Motor neuron (in vitro differentiated cells): ENCODE results near the gene SMARCD1. TPM values are rescaled to one million over a fixed set of nuclear protein-coding genes. Genes with fewer than 3 reads are reported as not detected.
"Not testable (repeated sequence)": the region's sequence is repeated elsewhere in the genome, so short reads cannot be mapped to it uniquely, and the experiment has no call there.

ENCODE experiments used
- ATAC-seq, 8 experiments: fragments of 200-7000 bp; cut with Tn5 transposase; replicated peaks in 6 of 8; 2 replicates each; pipeline ENCODE4 v1.8.0; 2021; ENCODE audit warnings: mild to moderate bottlenecking in 8 of 8, moderate library complexity in 8 of 8
- H3K27ac ChIP-seq, 2 donors: fragments of 250-450 bp; sonication (Bioruptor Pico); 2 replicates each; pipeline ENCODE4 v1.9.0; 2021; ENCODE audit warnings: antibody characterized with exemption in 2 of 2, mild to moderate bottlenecking in 2 of 2, moderate library complexity in 1 of 2
- H3K4me1 ChIP-seq, 2 donors: fragments of 250-450 bp; sonication (Bioruptor Pico); replicated peaks in 1 of 2; 2 replicates each; pipeline ENCODE4 v1.6.1; 2021; ENCODE audit warnings: antibody characterized with exemption in 2 of 2, mild to moderate bottlenecking in 2 of 2, moderate library complexity in 1 of 2
- H3K4me3 ChIP-seq, 5 donors: fragments of 250-450 bp; sonication (Bioruptor Pico); 2 replicates each; pipeline ENCODE4 v1.9.0; 2021; ENCODE audit warnings: antibody characterized with exemption in 5 of 5, mild to moderate bottlenecking in 5 of 5, moderate library complexity in 4 of 5
- WGBS, 10 experiments: fragments of 450-650 bp; shearing (Covaris generic); methylation state at CpG; one replicate each; pipeline ENCODE4 v1.0.0; 2022; 5-methylcytosine and 5-hydroxymethylcytosine counted together
- in situ Hi-C, 9 experiments: fragments of 400-800 bp; cut with MboI; loops; one replicate each; pipeline ENCODE4 v1.15.0; 2021; ENCODE audit warnings: low sequenced_read_pairs in 9 of 9, low pct_unique_long_range_greater_than_20kb in 2 of 9; ENCODE audit not compliant: unreplicated experiment in 9 of 9
- total RNA-seq, 8 experiments: library from RNA; unstranded; fragments of 300-600 nt; gene quantifications; 2 replicates each; pipeline versions ENCODE4 v1.2.3 to v1.2.4, GENCODE V29; 2022

Gene SMARCD1
- total RNA-seq, 8 experiments from 2014 or later = 18.1 to 117 (median 65.4) TPM

DNA sequence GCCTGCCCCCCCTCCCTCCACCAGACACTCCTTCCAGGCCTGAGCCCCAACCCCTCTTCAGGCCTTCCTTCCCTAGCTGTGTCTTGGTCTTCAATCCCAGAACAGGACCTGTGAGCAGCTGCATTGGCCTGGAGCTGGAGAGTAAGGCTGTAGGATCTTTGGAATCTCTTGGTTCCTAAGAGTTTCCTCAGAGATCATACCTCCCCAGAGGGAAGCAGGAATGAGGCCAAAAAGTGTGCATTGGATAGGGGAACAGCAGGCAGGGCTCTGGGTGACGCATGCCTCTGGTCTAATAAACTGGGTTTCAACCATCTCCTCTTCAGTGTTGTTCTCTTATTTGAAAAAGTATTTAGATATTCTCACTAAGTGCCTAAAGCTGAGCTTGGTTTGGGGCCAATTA is 1.8 kb upstream of the SMARCD1 start:
- WGBS, 10 experiments = 100% methylated on average over 1 of the region's 1 CpG; no CpG with 5 or more reads in 8 of the 10 experiments
- ATAC-seq = no peak
- Histone ChIP-seq H3K4me1 (peaks cover 8 to 24% of the 10 kb centered on the region in 2 donors), H3K4me3 (no peak overlapping the region), H3K27ac (no peak overlapping the region)
- in situ Hi-C loops = loop anchor here in 1 of 9 experiments (10.0 kb wide), 1 partner anchor 92 kb away; no protein-coding TSS in a partner anchor

DNA sequence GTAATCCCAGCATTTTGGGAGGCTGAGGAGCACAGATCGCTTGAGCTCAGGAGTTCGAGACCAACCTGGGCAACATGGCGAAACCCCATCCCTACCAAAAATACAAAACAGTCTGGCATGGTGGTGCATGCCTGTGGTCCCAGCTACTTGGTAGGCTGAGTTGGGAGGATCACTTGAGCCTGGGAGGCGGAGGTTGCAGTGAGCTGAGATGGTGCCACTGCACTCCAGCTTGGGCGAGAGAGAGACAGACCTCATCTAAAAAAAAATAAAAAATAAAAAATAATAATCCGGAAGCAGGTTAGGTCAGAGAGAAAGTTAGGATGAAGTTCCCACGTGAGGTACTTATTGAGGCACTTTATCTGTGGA is 750 bp upstream of the SMARCD1 start:
- Histone ChIP-seq H3K4me3 (peak overlapping the region; percentile 76 to 97 (median 85)), H3K27ac (peak overlapping the region in 1 of 2 donors; percentile 8), H3K4me1 (peaks cover 8 to 24% of the 10 kb centered on the region in 2 donors)
- in situ Hi-C loops = loop anchor here in 1 of 9 experiments (10.0 kb wide), 1 partner anchor 90 kb away; no protein-coding TSS in a partner anchor
- not testable (repeated sequence) for ATAC-seq
- whole genome bisulfite sequencing, 10 experiments = 0 to 100% (median 28%) methylated on average over 1 to 5 of the region's 7 CpGs; no CpG with 5 or more reads in 2 of the 10 experiments

DNA sequence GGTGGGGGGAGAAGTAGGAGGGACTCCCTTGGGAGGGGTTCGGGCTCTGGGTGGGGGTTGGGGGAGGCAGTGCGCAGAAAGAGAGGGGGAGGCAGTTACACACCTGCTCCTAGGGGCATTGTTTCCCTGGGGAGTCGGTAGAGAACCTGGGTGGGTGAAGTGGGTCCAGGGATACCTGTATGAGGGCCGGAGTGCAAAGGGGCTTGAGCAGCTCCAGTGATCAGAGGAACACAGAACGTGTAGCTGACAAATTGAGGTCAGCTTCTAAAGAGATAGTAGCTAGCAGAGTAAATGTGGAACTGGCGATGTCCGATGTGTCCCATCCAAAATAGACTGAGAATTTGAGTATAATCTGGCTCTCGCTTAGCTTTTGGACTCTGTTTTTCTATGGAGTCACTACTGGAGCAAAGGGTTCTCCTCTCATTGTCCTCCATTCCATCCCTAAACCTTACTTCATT is 502 bp downstream of the SMARCD1 start:
- Histone ChIP-seq H3K4me1 (peaks cover 8 to 24% of the 10 kb centered on the region in 2 donors), H3K27ac (peak overlapping the region; percentile 97), H3K4me3 (peak overlapping the region; percentile 76 to 97 (median 85))
- 0 to 60% (median 31%) methylated on average over 1 to 4 of the region's 8 CpGs; no CpG with 5 or more reads in 4 of the 10 experiments for WGBS, 10 experiments
- in situ Hi-C loops = loop anchor here in 1 of 9 experiments (10.0 kb wide), 1 partner anchor 89 kb away; no protein-coding TSS in a partner anchor
- ATAC-seq = peak in 1 of 8 experiments; percentile 3

DNA sequence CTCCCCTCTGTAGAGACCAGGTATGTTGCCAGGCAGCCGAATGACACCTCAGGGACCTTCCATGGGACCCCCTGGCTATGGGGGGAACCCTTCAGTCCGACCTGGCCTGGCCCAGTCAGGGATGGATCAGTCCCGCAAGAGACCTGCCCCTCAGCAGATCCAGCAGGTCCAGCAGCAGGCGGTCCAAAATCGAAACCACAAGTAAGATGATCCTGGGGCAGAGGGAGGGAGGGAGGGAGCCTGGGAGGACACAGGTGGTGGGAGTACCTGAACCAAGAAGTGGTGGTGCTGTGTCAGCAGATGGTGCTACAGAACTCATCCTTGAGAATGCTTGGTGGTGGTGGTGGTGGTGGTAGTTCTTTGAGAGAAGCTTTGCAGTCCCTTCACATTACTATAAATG is 1.0 kb downstream of the SMARCD1 start:
- H3K4me1 ChIP-seq = peaks cover 8 to 24% of the 10 kb centered on the region in 2 donors
- no peak for ATAC-seq
- H3K27ac ChIP-seq = no peak overlapping the region
- WGBS, 10 experiments = 60 to 100% (median 73%) methylated on average over 1 to 3 of the region's 5 CpGs; no CpG with 5 or more reads in 6 of the 10 experiments
- in situ Hi-C loops = loop anchor here in 1 of 9 experiments (10.0 kb wide), 1 partner anchor 89 kb away; no protein-coding TSS in a partner anchor
- peak overlapping the region; percentile 76 to 97 (median 85) for H3K4me3 ChIP-seq

DNA sequence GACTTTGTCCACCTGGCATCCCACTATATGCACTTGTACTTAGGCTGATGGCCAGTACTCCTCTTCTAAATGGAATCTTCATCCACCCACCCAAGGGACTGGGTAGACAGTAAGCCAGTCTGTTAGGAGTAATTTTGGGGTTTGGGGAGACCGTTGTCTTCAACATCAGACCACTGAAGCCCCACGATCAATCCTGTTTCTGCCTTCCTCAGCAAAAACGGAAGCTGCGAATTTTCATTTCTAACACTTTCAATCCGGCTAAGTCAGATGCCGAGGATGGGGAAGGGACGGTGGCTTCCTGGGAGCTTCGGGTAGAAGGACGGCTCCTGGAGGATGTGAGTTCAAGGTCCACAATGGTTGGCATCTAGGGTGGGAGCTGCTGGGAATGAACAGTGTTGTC is 2.0 kb downstream of the SMARCD1 start:
- WGBS, 10 experiments = 20 to 100% (median 89%) methylated on average over 1 to 8 of the region's 9 CpGs; no CpG with 5 or more reads in 3 of the 10 experiments
- H3K4me3 ChIP-seq = no peak overlapping the region
- no peak for ATAC-seq
- no peak overlapping the region for H3K27ac ChIP-seq
- H3K4me1 ChIP-seq = peaks cover 8 to 17% of the 10 kb centered on the region in 2 donors
- in situ Hi-C loops = loop anchor here in 1 of 9 experiments (10.0 kb wide), 1 partner anchor 88 kb away; no protein-coding TSS in a partner anchor

DNA sequence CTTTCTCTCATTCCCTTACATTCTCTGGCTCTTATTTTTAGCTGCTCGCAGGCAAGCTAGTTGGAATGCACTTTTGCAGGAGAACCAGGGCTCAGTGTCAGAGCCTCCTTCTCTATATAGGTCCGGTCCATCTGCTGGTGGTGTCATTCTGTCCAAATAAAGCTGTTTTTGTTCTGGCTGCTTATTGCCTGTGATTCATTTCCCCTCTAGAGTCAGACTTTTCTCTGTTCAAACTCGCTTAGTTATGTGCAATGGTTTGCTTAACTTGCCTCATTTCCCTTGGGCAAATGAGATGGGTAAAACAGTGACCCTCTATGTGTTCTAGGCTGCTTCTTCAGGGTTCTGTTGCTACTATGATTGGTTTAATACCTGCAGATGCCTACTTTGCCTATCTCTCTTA is 2.9 kb downstream of the SMARCD1 start:
- peaks cover 6 to 8% of the 10 kb centered on the region in 2 donors for H3K4me1 ChIP-seq
- 8 to 100% (median 85%) methylated on average over 1 to 3 of the region's 3 CpGs; no CpG with 5 or more reads in 2 of the 10 experiments for WGBS, 10 experiments
- H3K4me3 ChIP-seq = no peak overlapping the region
- in situ Hi-C loops = loop anchor here in 1 of 9 experiments (10.0 kb wide), 1 partner anchor 87 kb away; no protein-coding TSS in a partner anchor
- no peak overlapping the region for H3K27ac ChIP-seq
- no peak for ATAC-seq

DNA sequence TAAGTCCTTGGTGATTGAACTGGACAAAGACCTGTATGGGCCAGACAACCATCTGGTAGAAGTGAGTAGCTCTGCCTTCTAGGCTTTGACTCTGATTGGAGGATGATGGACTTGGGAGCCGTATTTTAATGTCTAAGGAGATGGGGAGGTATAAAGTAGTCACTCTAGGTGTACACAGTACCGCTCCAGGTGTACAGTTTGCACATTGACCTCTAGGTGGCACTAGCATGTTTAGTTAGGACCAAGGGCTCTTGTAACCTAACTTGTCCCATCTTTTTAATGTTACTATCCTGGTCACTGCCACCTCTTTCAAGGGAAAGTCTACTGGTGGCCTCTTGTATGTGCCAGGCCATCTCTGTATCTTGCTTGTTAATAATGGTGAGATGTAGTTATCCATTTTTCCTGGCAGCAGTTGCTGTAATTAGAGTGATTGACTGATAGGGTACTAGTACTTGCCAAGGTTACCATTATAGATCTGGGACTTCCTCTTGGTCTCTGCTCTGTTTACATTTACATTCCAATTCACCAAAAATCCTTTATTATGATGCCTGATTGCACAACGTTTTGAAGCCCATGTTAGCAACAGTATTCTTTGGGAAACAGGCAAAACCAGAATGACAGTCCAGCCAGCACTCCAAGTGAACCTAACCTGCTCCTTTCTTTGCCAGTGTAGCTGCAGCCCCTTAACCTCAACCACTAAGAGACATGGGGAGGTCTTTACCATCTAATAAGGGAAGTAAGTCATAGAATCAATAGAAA is 3.6 kb downstream of the SMARCD1 start:
- peak in 2 of 8 experiments; percentile 5 for ATAC-seq
- in situ Hi-C loops = loop anchor here in 1 of 9 experiments (10.0 kb wide), 1 partner anchor 86 kb away; no protein-coding TSS in a partner anchor
- Histone ChIP-seq H3K27ac (no peak overlapping the region), H3K4me3 (no peak overlapping the region), H3K4me1 (peaks cover 6 to 8% of the 10 kb centered on the region in 2 donors)
- WGBS, 10 experiments = 0 to 73% (median 51%) methylated on average over 1 to 3 of the region's 3 CpGs; no CpG with 5 or more reads in 2 of the 10 experiments

DNA sequence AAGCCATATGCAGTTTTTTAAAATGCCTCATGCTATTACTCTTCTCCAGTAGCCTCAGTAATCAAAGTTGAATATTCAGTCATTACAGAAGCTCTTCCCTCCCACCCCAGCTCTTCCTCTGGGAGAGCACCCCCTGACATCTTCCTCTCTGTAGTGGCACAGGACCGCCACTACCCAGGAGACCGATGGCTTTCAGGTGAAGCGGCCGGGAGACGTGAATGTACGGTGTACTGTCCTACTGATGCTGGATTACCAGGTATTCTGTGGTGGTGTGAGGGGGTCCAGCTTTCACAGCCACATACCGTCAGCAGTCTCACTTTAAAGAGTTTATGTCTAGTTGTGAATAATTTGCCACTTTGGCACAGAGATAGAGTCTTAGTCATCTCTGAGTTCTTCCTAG is 4.6 kb downstream of the SMARCD1 start:
- H3K4me3 ChIP-seq = no peak overlapping the region
- in situ Hi-C loops = loop anchor here in 1 of 9 experiments (10.0 kb wide), 1 partner anchor 85 kb away; no protein-coding TSS in a partner anchor
- no peak overlapping the region for H3K27ac ChIP-seq
- WGBS, 10 experiments = 80 to 100% (median 100%) methylated on average over 1 to 2 of the region's 7 CpGs; no CpG with 5 or more reads in 7 of the 10 experiments
- peaks cover 3% of the 10 kb centered on the region in 2 donors for H3K4me1 ChIP-seq
- no peak for ATAC-seq

DNA sequence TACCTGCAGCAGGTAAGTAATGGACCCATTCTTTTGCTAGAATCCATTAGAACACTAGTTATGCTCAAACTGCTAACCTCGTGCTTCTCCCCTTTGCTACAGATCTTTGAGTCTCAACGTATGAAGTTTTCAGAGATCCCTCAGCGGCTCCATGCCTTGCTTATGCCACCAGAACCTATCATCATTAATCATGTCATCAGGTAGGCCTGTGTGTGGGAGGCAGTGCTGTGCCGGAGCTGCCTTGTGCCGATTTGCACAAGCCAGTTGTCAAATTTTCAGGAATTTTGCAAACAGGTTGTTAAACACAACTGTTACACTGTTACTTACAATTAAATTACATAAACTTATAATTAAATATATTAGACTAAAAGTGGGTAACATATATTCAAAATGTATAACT is 5.2 kb downstream of the SMARCD1 start:
- in situ Hi-C loops = no loop called here
- Histone ChIP-seq H3K4me1 (peaks cover 3% of the 10 kb centered on the region in 2 donors), H3K4me3 (no peak overlapping the region), H3K27ac (no peak overlapping the region)
- 66 to 100% (median 88%) methylated on average over 1 to 5 of the region's 5 CpGs; no CpG with 5 or more reads in 2 of the 10 experiments for WGBS, 10 experiments
- no peak for ATAC-seq

DNA sequence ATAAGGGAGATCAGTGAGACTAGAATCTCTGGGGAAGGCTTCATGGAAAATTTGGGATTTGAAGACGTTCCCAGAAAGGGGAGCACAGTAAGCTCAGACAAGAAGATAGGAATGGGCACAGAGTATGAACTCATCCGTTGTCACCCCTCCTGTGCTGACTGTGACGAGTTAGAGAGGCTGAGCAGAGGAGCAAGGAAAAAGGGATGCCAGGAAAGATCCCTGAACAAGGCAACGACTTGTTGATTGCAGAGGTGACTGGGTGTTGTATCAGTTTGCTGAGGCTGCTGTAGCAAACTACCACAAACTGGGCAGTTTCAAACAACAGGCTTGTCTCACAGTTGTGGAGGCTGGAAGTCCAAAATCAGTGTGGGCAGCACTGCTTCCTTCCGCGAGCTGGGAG is 12.8 kb downstream of the SMARCD1 start:
- no peak for ATAC-seq
- in situ Hi-C loops = no loop called here
- Histone ChIP-seq H3K27ac (no peak overlapping the region), H3K4me1 (peaks cover 0 to 2% of the 10 kb centered on the region in 2 donors), H3K4me3 (no peak overlapping the region)
- 86 to 100% (median 94%) methylated on average over 1 to 6 of the region's 6 CpGs; no CpG with 5 or more reads in 2 of the 10 experiments for WGBS, 10 experiments

DNA sequence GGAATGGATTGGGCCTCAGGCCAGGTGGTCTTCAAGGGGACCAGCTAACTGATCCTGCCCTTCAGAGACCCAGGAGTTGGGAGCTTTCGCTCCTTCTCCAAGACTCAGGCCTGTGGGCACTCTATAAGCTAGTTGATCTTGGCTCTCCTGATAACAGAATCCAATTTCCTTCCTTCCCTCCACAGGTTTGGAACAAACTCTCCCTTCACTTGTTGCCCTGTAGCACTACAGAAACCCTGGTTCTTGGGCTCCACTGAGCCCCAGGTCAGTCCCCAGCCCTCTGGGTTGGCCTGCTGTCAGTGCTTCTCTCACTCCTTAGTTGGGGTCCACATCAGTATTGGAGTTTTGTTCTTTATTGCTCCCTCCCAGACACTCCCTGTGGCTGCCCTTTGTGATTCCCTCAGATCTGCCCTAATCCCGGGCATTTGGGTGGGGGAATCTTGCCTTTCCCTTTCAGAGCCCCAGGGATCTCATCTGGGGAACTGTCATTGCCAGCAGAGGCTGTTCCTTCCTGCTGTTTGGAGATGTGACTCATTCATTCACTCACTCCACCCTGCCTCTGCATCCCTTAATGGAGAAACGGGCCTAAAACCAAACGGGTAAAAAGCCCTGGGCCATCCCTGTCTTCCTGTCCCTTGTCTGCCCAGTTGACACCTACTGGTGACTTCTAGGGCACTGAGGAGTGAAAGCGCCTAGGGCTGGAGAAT is 14.3 kb downstream of the SMARCD1 start:
- 10 to 88% (median 39%) methylated on average over 1 to 2 of the region's 5 CpGs; no CpG with 5 or more reads in 6 of the 10 experiments for WGBS, 10 experiments
- H3K27ac ChIP-seq = no peak overlapping the region
- H3K4me1 ChIP-seq = peaks cover 8 to 11% of the 10 kb centered on the region in 2 donors
- H3K4me3 ChIP-seq = no peak overlapping the region
- in situ Hi-C loops = no loop called here
- peak in 3 of 8 experiments; percentile 46 to 92 (median 90) for ATAC-seq

DNA sequence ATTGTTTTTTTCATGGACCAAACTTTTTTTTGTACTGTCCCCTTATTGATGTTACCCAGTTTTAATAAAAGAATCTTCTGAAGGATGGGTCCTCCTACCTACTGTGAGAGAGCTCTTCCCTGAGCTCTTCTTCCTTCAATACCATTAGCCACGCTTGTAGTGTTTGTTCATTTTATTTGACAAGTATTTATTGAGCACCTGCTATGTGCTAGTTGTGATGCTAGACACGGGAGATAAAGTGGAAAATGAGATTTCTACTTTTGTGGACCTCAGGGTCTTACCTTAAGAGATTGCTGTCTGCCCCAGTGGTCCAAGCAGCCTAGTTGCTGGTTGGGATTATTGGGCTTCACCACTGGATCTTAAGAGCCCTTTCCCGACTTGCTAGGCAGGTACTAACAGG is 15.4 kb downstream of the SMARCD1 start:
- Histone ChIP-seq H3K4me1 (peaks cover 8 to 11% of the 10 kb centered on the region in 2 donors), H3K27ac (no peak overlapping the region), H3K4me3 (no peak overlapping the region)
- no peak for ATAC-seq
- in situ Hi-C loops = no loop called here
- 79 to 100% (median 98%) methylated on average over 1 to 3 of the region's 3 CpGs; no CpG with 5 or more reads in 2 of the 10 experiments for WGBS, 10 experiments
